A549 treated with AZD9567 at 1 μM for 4 hours (cell line): ENCODE measurements around the gene TOPAZ1. TPM values are rescaled to one million over a fixed set of nuclear protein-coding genes. Genes with fewer than 3 reads are reported as not detected.

Experiments
- total RNA-seq: library from RNA; stranded (reverse); fragments of 200-300 nt; extraction: Qiagen RNA extraction; gene quantifications from 5 replicates; pipeline ENCODE4 v1.2.3, GENCODE V29; 2022; ENCODE audit not compliant: insufficient read depth

Gene TOPAZ1
- not detected in 5 replicates for total RNA-seq

GRCh38 chr3:44241706-44242105 is at the start of gene TOPAZ1:
Gene TOPAZ1, plus strand, starts transcription at chr3:44241886. Its CDS starts 168 bp downstream, at chr3:44242054.

GRCh38 chr3:44338010-44338827 is 96.5 kb downstream of the TOPAZ1 start, which contains the start of gene TCAIM:
Gene TCAIM, plus strand, starts transcription at chr3:44338766. Its CDS starts 16,017 bp downstream, at chr3:44354783.

Other genes starting within 250 kb of the TOPAZ1 start
- 7.5 to 18.9 TPM (median 8.4 TPM) in 5 replicates for gene TCAIM, start 96.9 kb downstream of the TOPAZ1 start, total RNA-seq
- gene ZNF445, start 235.8 kb downstream of the TOPAZ1 start, total RNA-seq, result 2.5 to 3.1 TPM (median 2.8 TPM) in 5 replicates